ENCODE results near the gene PALLD. TPM values are rescaled to one million over a fixed set of nuclear protein-coding genes. Genes with fewer than 3 reads are reported as not detected.

Gene PALLD
- total and polyA plus RNA-seq, 2 donors (not counting 3 experiments of a cell fraction or from before 2014, with no cell fraction given): 13.4 to 48.2 TPM

- Histone ChIP-seq H4K20me1 (replicated peaks; ENCODE audit: control insufficient read depth, extremely low read depth, insufficient read depth, low read length) (no peaks in the 10 kb centered on the region), H3K27me3 (ENCODE audit: control insufficient read depth in 2 of 2, insufficient read depth in 2 of 2, low read length in 2 of 2) (no peaks in the 10 kb centered on the region), H3K9me1 (replicated peaks; ENCODE audit: control insufficient read depth, extremely low read depth, insufficient read depth, low read length) (no peaks in the 10 kb centered on the region), H3K79me2 (ENCODE audit: control insufficient read depth, insufficient read depth, low read length) (peaks cover 13% of the 10 kb centered on the region), H3K4me3 (replicated peaks in 1 of 3; ENCODE audit: insufficient read depth in 1 of 3, low read depth in 1 of 3, low read length in 3 of 3) (peak overlapping the region; percentile 72 to 88 (median 81)), H3K4me2 (ENCODE audit: insufficient read depth, low read length) (peak overlapping the region; percentile 96), H3K27ac (ENCODE audit: insufficient read depth, low read depth, low read length) (peak overlapping the region; percentile 57), H3K36me3 (ENCODE audit: control insufficient read depth in 2 of 2, extremely low read depth in 1 of 2, insufficient read depth in 2 of 2, low read length in 2 of 2) (no peaks in the 10 kb centered on the region), H2AFZ (ENCODE audit: low read depth, low read length) (peak overlapping the region; percentile 99), H3K9me3 (replicated peaks; ENCODE audit: control insufficient read depth, insufficient read depth, low read length) (no peaks in the 10 kb centered on the region), H3K4me1 (ENCODE audit: control insufficient read depth, extremely low read depth, insufficient read depth, low read length) (peaks cover 17% of the 10 kb centered on the region), H3K9ac (replicated peaks; ENCODE audit: extremely low read depth, insufficient read depth, low read length) (peak overlapping the region; percentile 92)
- BruUV-seq (replicated peaks): no TSS peak
- dilution Hi-C loops (cut with MboI; ENCODE audit: extremely low pct_ligation_motif_present, low sequenced_read_pairs) (no loop called here), intact Hi-C loops (cut with micrococcal nuclease) (loop anchor here (1.0 kb wide), 1 partner anchor 14 kb away; no protein-coding TSS in a partner anchor)
- DNase-seq (ENCODE audit: low read depth, low spot score) (no peak), FAIRE-seq (no peak)
- CTCF ChIA-PET: interaction anchor here (1.2 to 4.6 kb wide), 9 partner anchors 11 to 318 kb away, joined by 3 to 22 read pairs (median 5); no protein-coding TSS in a partner anchor
- POLR2A ChIA-PET: interaction anchor here (0.6 to 3.5 kb wide), 10 partner anchors 9 to 610 kb away, joined by 3 to 50 read pairs (median 6); no protein-coding TSS in a partner anchor
- TF ChIP-seq GATA2 (IDR thresholded peaks at IDR 0.05; ENCODE audit: insufficient read depth, insufficient read length, low read depth, low read length) (no peak), FOS (IDR thresholded peaks at IDR 0.05; ENCODE audit: borderline replicate concordance, insufficient read depth, low read length) (no peak), MYC (IDR thresholded peaks at IDR 0.05; ENCODE audit: low read depth, low read length) (no peak), MAX (IDR thresholded peaks at IDR 0.05; ENCODE audit: insufficient read depth, insufficient read length) (no peak), POLR2AphosphoS5 (IDR thresholded peaks at IDR 0.05; ENCODE audit: insufficient read depth, low read depth, low read length) (no peak), JUN (IDR thresholded peaks at IDR 0.05; ENCODE audit: borderline replicate concordance, insufficient read depth, insufficient read length, low read depth) (no peak)
- TF ChIP-seq, protein P1, sequence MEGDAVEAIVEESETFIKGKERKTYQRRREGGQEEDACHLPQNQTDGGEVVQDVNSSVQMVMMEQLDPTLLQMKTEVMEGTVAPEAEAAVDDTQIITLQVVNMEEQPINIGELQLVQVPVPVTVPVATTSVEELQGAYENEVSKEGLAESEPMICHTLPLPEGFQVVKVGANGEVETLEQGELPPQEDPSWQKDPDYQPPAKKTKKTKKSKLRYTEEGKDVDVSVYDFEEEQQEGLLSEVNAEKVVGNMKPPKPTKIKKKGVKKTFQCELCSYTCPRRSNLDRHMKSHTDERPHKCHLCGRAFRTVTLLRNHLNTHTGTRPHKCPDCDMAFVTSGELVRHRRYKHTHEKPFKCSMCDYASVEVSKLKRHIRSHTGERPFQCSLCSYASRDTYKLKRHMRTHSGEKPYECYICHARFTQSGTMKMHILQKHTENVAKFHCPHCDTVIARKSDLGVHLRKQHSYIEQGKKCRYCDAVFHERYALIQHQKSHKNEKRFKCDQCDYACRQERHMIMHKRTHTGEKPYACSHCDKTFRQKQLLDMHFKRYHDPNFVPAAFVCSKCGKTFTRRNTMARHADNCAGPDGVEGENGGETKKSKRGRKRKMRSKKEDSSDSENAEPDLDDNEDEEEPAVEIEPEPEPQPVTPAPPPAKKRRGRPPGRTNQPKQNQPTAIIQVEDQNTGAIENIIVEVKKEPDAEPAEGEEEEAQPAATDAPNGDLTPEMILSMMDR (IDR thresholded peaks at IDR 0.05; ENCODE audit: extremely low read depth in 1 of 2, insufficient read depth in 1 of 2, low read depth in 1 of 2, low read length in 2 of 2): no peak
Measured at GRCh38 chr4:168831585-168831918, 334.7 kb downstream of the PALLD start.

Measured in endothelial cell of umbilical vein (primary cell).